ENCODE data around the gene DSN1. TPM values are rescaled to one million over a fixed set of nuclear protein-coding genes. Genes with fewer than 3 reads are reported as not detected.

Gene DSN1
- polyA plus RNA-seq, 2 of the 4 experiments (the other 2 are of a cell fraction): 38.2 to 41.3 TPM

GRCh38 chr20:36818861-36819260 is 45.3 kb upstream of the DSN1 start (continued):
- no peak for TF ChIP-seq MYC (IDR thresholded peaks at IDR 0.05; ENCODE audit: borderline replicate concordance, low read length)
- no peak for TF ChIP-seq TP53 (CRISPR knock-in tag; IDR thresholded peaks at IDR 0.05)

GRCh38 chr20:36818185-36818584 is 44.6 kb upstream of the DSN1 start:
- no peak for ATAC-seq
- 94% methylated on average over 1 of the region's 1 CpG for WGBS (ENCODE audit: missing lambda C conversion rate)
- POLR2A ChIA-PET: no interaction called here

GRCh38 chr20:36817496-36817895 is 43.9 kb upstream of the DSN1 start:
- WGBS (ENCODE audit: missing lambda C conversion rate): 98% methylated on average over 3 of the region's 3 CpGs
- ChIA-PET CTCF (interaction anchor here (0.6 to 6.8 kb wide), 6 partner anchors 8 to 269 kb away, joined by 3 to 48 read pairs (median 3); no protein-coding TSS in a partner anchor), POLR2A (no interaction called here)
- DNase-seq (ENCODE audit: low read depth in 1 of 2, low spot score in 1 of 2): no peak
- TF ChIP-seq TFCP2L1 (CRISPR knock-in tag; IDR thresholded peaks at IDR 0.05) (no peak), SMC3 (IDR thresholded peaks at IDR 0.05) (no peak), EHF (CRISPR knock-in tag; IDR thresholded peaks at IDR 0.05) (no peak), RAD21 (conservative IDR thresholded peaks at IDR 0.05 in 1 of 2, IDR thresholded peaks at IDR 0.05 in 1 of 2) (no peak), POLR2AphosphoS2 (conservative IDR thresholded peaks at IDR 0.05; ENCODE audit: low read length) (no peak), ELK1 (IDR thresholded peaks at IDR 0.05; ENCODE audit: low read depth, low read length) (no peak), NR3C1 (IDR thresholded peaks at IDR 0.05) (no peak), RFX5 (IDR thresholded peaks at IDR 0.05) (no peak), CHD4 (IDR thresholded peaks at IDR 0.05; ENCODE audit: borderline replicate concordance) (no peak), CBX8 (IDR thresholded peaks at IDR 0.05) (no peak), HOXA7 (CRISPR knock-in tag; IDR thresholded peaks at IDR 0.05) (no peak), EP300 (IDR thresholded peaks at IDR 0.05) (no peak), GATA3 (IDR thresholded peaks at IDR 0.05; ENCODE audit: borderline replicate concordance) (no peak), ZFP36 (IDR thresholded peaks at IDR 0.05; ENCODE audit: borderline replicate concordance, partially characterized antibody) (no peak), ZC3H11A (IDR thresholded peaks at IDR 0.05) (no peak), HEYL (CRISPR knock-in tag; IDR thresholded peaks at IDR 0.05) (no peak), CEBPB (IDR thresholded peaks at IDR 0.05) (no peak)
- TF ChIP-seq, protein P1, sequence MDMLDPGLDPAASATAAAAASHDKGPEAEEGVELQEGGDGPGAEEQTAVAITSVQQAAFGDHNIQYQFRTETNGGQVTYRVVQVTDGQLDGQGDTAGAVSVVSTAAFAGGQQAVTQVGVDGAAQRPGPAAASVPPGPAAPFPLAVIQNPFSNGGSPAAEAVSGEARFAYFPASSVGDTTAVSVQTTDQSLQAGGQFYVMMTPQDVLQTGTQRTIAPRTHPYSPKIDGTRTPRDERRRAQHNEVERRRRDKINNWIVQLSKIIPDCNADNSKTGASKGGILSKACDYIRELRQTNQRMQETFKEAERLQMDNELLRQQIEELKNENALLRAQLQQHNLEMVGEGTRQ (IDR thresholded peaks at IDR 0.05): no peak
- TF ChIP-seq, protein P2, sequence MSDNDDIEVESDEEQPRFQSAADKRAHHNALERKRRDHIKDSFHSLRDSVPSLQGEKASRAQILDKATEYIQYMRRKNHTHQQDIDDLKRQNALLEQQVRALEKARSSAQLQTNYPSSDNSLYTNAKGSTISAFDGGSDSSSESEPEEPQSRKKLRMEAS (IDR thresholded peaks at IDR 0.05): no peak
- Histone ChIP-seq H3K9me3 (no peaks in the 10 kb centered on the region), H3K27ac (no peak overlapping the region), H3K4me1 (no peaks in the 10 kb centered on the region), H3K4me2 (no peak overlapping the region), H3K4me3 (no peak overlapping the region)
- FAIRE-seq: no peak
- ATAC-seq: no peak

More at GRCh38 chr20:36818185-36818584, 44.6 kb upstream of the DSN1 start:
- Histone ChIP-seq H3K4me3 (no peak overlapping the region), H3K27ac (no peak overlapping the region), H3K9me3 (no peaks in the 10 kb centered on the region), H3K4me1 (no peaks in the 10 kb centered on the region), H3K4me2 (no peak overlapping the region)
- CTCF ChIA-PET: interaction anchor here (1.1 to 6.8 kb wide), 4 partner anchors 9 to 63 kb away, joined by 3 to 48 read pairs (median 3); no protein-coding TSS in a partner anchor
- DNase-seq (ENCODE audit: low read depth in 1 of 2, low spot score in 1 of 2) (no peak), FAIRE-seq (no peak)
- TF ChIP-seq ELK1 (IDR thresholded peaks at IDR 0.05; ENCODE audit: low read depth, low read length): no peak
- TF ChIP-seq HOXA7 (CRISPR knock-in tag; IDR thresholded peaks at IDR 0.05): no peak
